Natural killer cell treated with Interleukin-12 subunit alpha and Interleukin-12 subunit beta and Interleukin-15 and Interleukin-18, amount 100 ng/mL, for 72 hours (primary cell): ENCODE results near the gene NFYA. TPM values are rescaled to one million over a fixed set of nuclear protein-coding genes. Genes with fewer than 3 reads are reported as not detected.
"Not testable (repeated sequence)": the region's sequence is repeated elsewhere in the genome, so short reads cannot be mapped to it uniquely, and the experiment has no call there.

Experiments
- ATAC-seq, 2 donors: fragments of 150-1000 bp; cut with Tn5 transposase in 1 of 2; sonication (Bioruptor Pico), chemical (Tn5 transposase) in 1 of 2; 2 replicates each; pipeline ENCODE4 v1.10.0; 2021
- DNase-seq: peaks from one replicate; pipeline ENCODE4 v3.0.0; 2022; ENCODE audit warnings: low spot score
- H3K27ac Mint-ChIP-seq, 2 donors: 1 replicate in 1 of 2; 2 replicates in 1 of 2; pipeline ENCODE4 v1.8.0; 2022; ENCODE audit warnings: mixed read lengths in 2 of 2, mild to moderate bottlenecking in 1 of 2, moderate library complexity in 1 of 2
- H3K27me3 Mint-ChIP-seq, 2 donors: 1 replicate in 1 of 2; 2 replicates in 1 of 2; pipeline ENCODE4 v1.8.0; 2022; ENCODE audit warnings: mixed read lengths in 2 of 2
- H3K36me3 Mint-ChIP-seq: one replicate; pipeline ENCODE4 v1.8.0; 2022; ENCODE audit warnings: mixed read lengths
- H3K4me1 Mint-ChIP-seq, 2 donors: 1 replicate in 1 of 2; 2 replicates in 1 of 2; pipeline ENCODE4 v1.8.0; 2022; ENCODE audit warnings: low read depth in 2 of 2, mixed read lengths in 2 of 2, mild to moderate bottlenecking in 1 of 2
- H3K4me3 Mint-ChIP-seq: one replicate; pipeline ENCODE4 v1.8.0; 2022; ENCODE audit warnings: mixed read lengths
- H3K9me3 Mint-ChIP-seq: 2 replicates; pipeline ENCODE4 v1.8.0; 2022; ENCODE audit warnings: mixed read lengths
- total RNA-seq, 2 donors: library from RNA; stranded (reverse); gene quantifications; one replicate each; pipeline ENCODE4 v1.2.3, GENCODE V29; 2022

The NFYA gene
- total RNA-seq, 2 donors from 2014 or later = 21.6 to 27.7 TPM

- Mint-ChIP-seq H3K27ac (peak overlapping the region in 1 of 2 donors; percentile 45), H3K36me3 (peaks cover 34% of the 10 kb centered on the region), H3K4me1 (peaks cover 0 to 9% of the 10 kb centered on the region in 2 donors), H3K4me3 (no peak overlapping the region), H3K27me3 (no peaks in the 10 kb centered on the region), H3K9me3 (no peaks in the 10 kb centered on the region)
- DNase-seq = no peak
- no peak for ATAC-seq
Measured at GRCh38 chr6:41090841-41091761, 18.3 kb downstream of the NFYA start.

- no peak for DNase-seq
Measured at GRCh38 chr6:41092421-41093140, 19.8 kb downstream of the NFYA start.

DNA sequence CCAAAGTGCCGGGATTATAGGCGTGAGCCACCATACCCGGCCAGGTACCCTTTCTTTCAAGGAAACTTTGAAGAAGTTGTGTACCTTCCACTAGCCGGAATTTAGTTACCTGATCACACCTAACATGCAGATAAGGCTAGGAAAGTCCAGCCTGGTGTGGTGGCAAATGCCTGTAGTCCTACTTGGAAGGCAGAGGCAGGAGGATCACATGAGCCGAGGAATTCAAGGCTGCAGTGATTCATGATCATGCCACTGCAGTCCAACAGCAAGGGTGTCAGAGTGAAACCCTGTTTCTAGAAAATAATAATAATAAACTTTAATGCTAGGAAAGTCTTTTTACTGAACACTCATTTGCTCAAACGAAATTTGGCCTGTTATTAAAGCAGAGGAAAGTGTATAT lies 21.0 kb downstream of the NFYA start:
- no peaks in the 10 kb centered on the region for H3K9me3 Mint-ChIP-seq
- H3K27ac Mint-ChIP-seq = no peak overlapping the region
- DNase-seq = no peak
- no peak for ATAC-seq
- H3K36me3 Mint-ChIP-seq = peaks cover 50% of the 10 kb centered on the region
- H3K4me1 Mint-ChIP-seq = peaks cover 0 to 10% of the 10 kb centered on the region in 2 donors
- H3K27me3 Mint-ChIP-seq = no peaks in the 10 kb centered on the region
- H3K4me3 Mint-ChIP-seq = no peak overlapping the region

More at GRCh38 chr6:41092421-41093140, 19.8 kb downstream of the NFYA start:
- ATAC-seq = no peak
- H3K27ac Mint-ChIP-seq = no peak overlapping the region
- no peaks in the 10 kb centered on the region for H3K27me3 Mint-ChIP-seq
- H3K4me3 Mint-ChIP-seq = no peak overlapping the region
- peaks cover 43% of the 10 kb centered on the region for H3K36me3 Mint-ChIP-seq
- H3K4me1 Mint-ChIP-seq = peaks cover 0 to 10% of the 10 kb centered on the region in 2 donors
- no peaks in the 10 kb centered on the region for H3K9me3 Mint-ChIP-seq

DNA sequence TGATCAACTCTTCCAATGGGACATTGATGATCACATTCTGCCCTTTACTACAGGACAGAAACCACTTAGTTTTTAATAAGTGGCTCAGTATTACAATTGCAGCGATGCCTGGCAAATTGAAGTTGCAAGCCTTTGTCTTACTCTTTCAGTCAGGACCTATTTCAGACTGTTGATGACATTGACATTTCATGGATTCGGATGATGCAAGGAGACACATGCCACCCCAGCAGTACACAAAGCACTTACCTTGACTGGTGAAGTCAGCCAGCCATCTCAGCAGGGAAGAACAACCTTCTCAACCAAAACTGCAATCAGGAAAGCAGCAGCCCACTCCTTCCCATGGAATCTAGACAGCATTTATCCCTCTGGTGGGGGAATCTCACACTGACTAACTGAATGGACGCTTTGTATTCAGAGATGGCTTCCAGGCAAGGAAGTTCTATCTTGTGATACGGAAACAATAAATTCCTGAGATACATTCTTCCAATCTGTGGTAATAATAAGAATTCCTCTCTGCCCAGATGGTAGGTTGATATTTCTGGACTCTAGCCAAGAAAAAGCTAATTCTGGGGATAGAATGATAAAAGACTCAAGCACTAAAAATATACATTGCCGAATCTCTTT lies 24.8 kb downstream of the NFYA start:
- H3K4me3 Mint-ChIP-seq = no peak overlapping the region
- DNase-seq = no peak
- H3K9me3 Mint-ChIP-seq = no peaks in the 10 kb centered on the region
- H3K36me3 Mint-ChIP-seq = peaks cover 51% of the 10 kb centered on the region
- peaks cover 3 to 21% of the 10 kb centered on the region in 2 donors for H3K4me1 Mint-ChIP-seq
- no peak for ATAC-seq
- no peaks in the 10 kb centered on the region for H3K27me3 Mint-ChIP-seq
- H3K27ac Mint-ChIP-seq = peak overlapping the region in 1 of 2 donors; percentile 11

GRCh38 chr6:41098366-41098765 lies 25.6 kb downstream of the NFYA start:
- no peaks in the 10 kb centered on the region for H3K27me3 Mint-ChIP-seq
- no peak overlapping the region for H3K4me3 Mint-ChIP-seq
- ATAC-seq (no peak), DNase-seq (no peak)
- H3K9me3 Mint-ChIP-seq = no peaks in the 10 kb centered on the region
- peaks cover 3 to 21% of the 10 kb centered on the region in 2 donors for H3K4me1 Mint-ChIP-seq
- peak overlapping the region in 1 of 2 donors; percentile 11 for H3K27ac Mint-ChIP-seq
- peaks cover 51% of the 10 kb centered on the region for H3K36me3 Mint-ChIP-seq

DNA sequence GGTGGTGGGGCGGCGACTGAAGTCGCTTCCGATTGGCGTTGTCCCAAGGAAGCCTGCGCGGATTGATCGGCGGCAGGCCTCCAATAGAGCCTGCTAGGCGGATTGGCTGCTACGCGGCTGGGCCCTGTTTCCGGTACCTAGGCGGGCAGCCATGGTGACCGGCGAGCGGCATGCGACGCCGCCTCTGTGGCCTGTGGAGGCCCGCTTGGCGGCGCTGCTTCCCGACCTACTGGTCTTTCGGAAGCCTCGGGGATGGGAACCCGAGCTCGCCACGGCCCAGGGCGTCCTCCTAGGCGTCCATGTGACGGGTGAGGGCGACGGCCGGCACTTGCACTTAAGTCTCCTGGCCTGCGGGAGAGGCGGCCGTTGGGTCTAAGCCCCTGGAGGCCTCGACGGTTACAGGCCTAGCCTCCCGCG lies 28.1 kb downstream of the NFYA start:
- Mint-ChIP-seq H3K4me1 (peaks cover 3 to 14% of the 10 kb centered on the region in 2 donors), H3K27ac (no peak overlapping the region), H3K4me3 (peak overlapping the region; percentile 54), H3K27me3 (no peaks in the 10 kb centered on the region), H3K9me3 (no peaks in the 10 kb centered on the region), H3K36me3 (peaks cover 37% of the 10 kb centered on the region)
- no peak for DNase-seq
- peak in 1 of 2 donors; percentile 87 for ATAC-seq

GRCh38 chr6:41103847-41104246 lies 31.1 kb downstream of the NFYA start:
- DNase-seq = no peak
- H3K9me3 Mint-ChIP-seq = no peaks in the 10 kb centered on the region
- peak in 1 of 2 donors; percentile 72 for ATAC-seq

DNA sequence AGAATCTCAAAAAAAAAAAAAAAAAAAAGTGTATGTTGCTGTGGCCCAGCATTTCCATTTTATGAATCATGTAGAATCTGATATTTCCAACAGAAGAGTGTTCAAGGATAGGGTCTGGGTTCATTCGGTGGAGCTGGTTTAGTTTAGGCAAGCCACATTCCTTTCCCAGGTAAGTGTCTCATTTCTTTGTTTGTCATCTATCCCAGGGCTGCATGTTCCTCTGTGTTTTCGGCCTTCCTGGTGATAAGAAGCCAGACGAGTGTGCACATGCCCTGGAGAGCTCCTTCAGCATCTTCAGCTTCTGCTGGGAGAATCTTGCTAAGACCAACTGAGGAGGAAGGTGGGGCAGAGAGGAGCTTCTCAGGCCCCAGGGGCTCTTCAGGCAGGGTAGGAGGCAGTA lies 38.2 kb downstream of the NFYA start:
- DNase-seq (no peak), ATAC-seq (no peak)
- Mint-ChIP-seq H3K4me1 (no peaks in the 10 kb centered on the region), H3K36me3 (no peaks in the 10 kb centered on the region), H3K27ac (no peak overlapping the region), H3K9me3 (no peaks in the 10 kb centered on the region), H3K27me3 (no peaks in the 10 kb centered on the region), H3K4me3 (no peak overlapping the region)

More at GRCh38 chr6:41103847-41104246, 31.1 kb downstream of the NFYA start:
- H3K36me3 Mint-ChIP-seq = peaks cover 11% of the 10 kb centered on the region
- no peaks in the 10 kb centered on the region for H3K27me3 Mint-ChIP-seq
- H3K4me1 Mint-ChIP-seq = peaks cover 3 to 10% of the 10 kb centered on the region in 2 donors
- H3K4me3 Mint-ChIP-seq = no peak overlapping the region
- H3K27ac Mint-ChIP-seq = no peak overlapping the region

GRCh38 chr6:41115027-41115426 lies 42.3 kb downstream of the NFYA start:
- peak overlapping the region in 1 of 2 donors; percentile 42 for H3K27ac Mint-ChIP-seq
- not testable (repeated sequence) for H3K4me3 Mint-ChIP-seq, DNase-seq, H3K27me3 Mint-ChIP-seq, H3K36me3 Mint-ChIP-seq, ATAC-seq, H3K9me3 Mint-ChIP-seq, H3K4me1 Mint-ChIP-seq

DNA sequence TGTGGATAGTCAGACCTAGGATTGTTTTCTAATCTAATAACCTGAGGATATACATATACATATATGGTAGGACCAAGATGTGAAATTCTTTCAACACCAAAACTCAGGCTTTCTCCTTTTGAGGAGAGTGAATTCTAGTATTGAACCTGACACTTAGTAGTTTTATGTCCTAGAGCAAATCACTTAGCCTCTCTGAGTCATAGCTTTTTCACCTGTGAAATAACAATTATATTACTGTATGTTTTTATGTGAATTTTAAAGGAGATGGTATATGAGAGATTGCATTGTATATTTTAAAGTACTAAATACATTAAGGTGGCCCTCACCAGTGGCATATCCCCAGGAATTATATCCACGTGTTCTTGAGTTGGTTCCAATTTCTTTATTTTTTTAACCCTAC lies 46.7 kb downstream of the NFYA start:
- H3K27ac Mint-ChIP-seq = no peak overlapping the region
- H3K4me3 Mint-ChIP-seq = no peak overlapping the region
- H3K27me3 Mint-ChIP-seq = no peaks in the 10 kb centered on the region
- no peak for ATAC-seq
- no peaks in the 10 kb centered on the region for H3K9me3 Mint-ChIP-seq
- H3K4me1 Mint-ChIP-seq = no peaks in the 10 kb centered on the region
- no peak for DNase-seq
- no peaks in the 10 kb centered on the region for H3K36me3 Mint-ChIP-seq

DNA sequence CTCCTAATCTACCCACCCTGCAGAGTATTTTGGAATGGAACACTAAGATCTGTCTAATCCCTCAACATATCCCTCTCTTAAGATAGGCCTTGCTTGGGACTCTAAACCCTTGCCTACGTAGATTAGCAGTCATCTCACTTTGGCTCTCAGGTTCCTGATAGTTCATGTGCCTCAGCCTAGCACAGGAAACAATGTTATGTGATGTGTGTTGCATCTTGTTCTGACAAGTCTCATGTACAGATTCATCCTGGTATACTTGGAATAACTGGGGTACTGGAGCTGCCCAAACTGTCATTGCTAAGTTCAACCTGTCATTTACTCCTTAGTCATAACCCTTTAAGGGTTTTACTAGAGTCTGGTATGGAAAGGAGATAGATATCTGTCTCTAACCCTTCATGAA lies 47.3 kb downstream of the NFYA start:
- ATAC-seq (no peak), DNase-seq (no peak)
- Mint-ChIP-seq H3K27ac (no peak overlapping the region), H3K4me3 (no peak overlapping the region), H3K27me3 (no peaks in the 10 kb centered on the region), H3K4me1 (no peaks in the 10 kb centered on the region), H3K36me3 (no peaks in the 10 kb centered on the region), H3K9me3 (no peaks in the 10 kb centered on the region)

- Mint-ChIP-seq H3K4me3 (no peak overlapping the region), H3K36me3 (peaks cover 3% of the 10 kb centered on the region)
Measured at GRCh38 chr6:41122373-41122772, 49.6 kb downstream of the NFYA start.

GRCh38 chr6:41122918-41123317 lies 50.1 kb downstream of the NFYA start:
- ATAC-seq = no peak
- no peak overlapping the region for H3K27ac Mint-ChIP-seq
- no peaks in the 10 kb centered on the region for H3K27me3 Mint-ChIP-seq
- DNase-seq = no peak
- H3K4me1 Mint-ChIP-seq = no peaks in the 10 kb centered on the region
- no peaks in the 10 kb centered on the region for H3K9me3 Mint-ChIP-seq
- peaks cover 5% of the 10 kb centered on the region for H3K36me3 Mint-ChIP-seq
- no peak overlapping the region for H3K4me3 Mint-ChIP-seq

More at GRCh38 chr6:41122373-41122772, 49.6 kb downstream of the NFYA start:
- no peaks in the 10 kb centered on the region for H3K9me3 Mint-ChIP-seq
- H3K27me3 Mint-ChIP-seq = no peaks in the 10 kb centered on the region
- H3K4me1 Mint-ChIP-seq = no peaks in the 10 kb centered on the region
- DNase-seq (no peak), ATAC-seq (no peak)
- H3K27ac Mint-ChIP-seq = no peak overlapping the region
